Gastrocnemius medialis (tissue), 4 donors: ENCODE results near the gene TMEM14A. TPM values are rescaled to one million over a fixed set of nuclear protein-coding genes. Genes with fewer than 3 reads are reported as not detected.
A peak's percentile ranks its signal among the peaks of the same experiment; 100 is the strongest.

ENCODE experiments used
- ATAC-seq, 2 donors: fragments of 150-250 bp; one replicate each; pipeline ENCODE4 v1.9.1; 2016
- DNase-seq, 2 donors: peaks; one replicate each; pipeline ENCODE4 v3.0.0-alpha.2; 2019
- H3K27ac ChIP-seq, 4 donors: fragments of 200-600 bp; sonication (generic); 1 replicate in 1 of 4; 2 replicates in 3 of 4; pipeline ENCODE4 v1.5.1; 2016 to 2018; ENCODE audit warnings: mild to moderate bottlenecking in 2 of 4, moderate library complexity in 1 of 4
- H3K27me3 ChIP-seq, 3 donors: fragments of 200-600 bp; sonication (generic) in 2 of 3; 1 replicate in 1 of 3; 2 replicates in 2 of 3; pipeline versions ENCODE4 v1.5.1 to v1.6.0; 2016 to 2019; ENCODE audit warnings: mild to moderate bottlenecking in 1 of 3, moderate library complexity in 1 of 3
- H3K36me3 ChIP-seq, 2 donors: fragments of 200-600 bp; sonication (generic) in 1 of 2; one replicate each; pipeline ENCODE4 v1.5.1; 2017 to 2018
- H3K4me1 ChIP-seq, 2 donors: fragments of 200-600 bp; sonication (generic) in 1 of 2; one replicate each; pipeline ENCODE4 v1.5.1; 2016 to 2017; ENCODE audit warnings: mild to moderate bottlenecking in 2 of 2
- H3K4me3 ChIP-seq, 4 donors: fragments of 200-600 bp; sonication (generic) in 3 of 4; 1 replicate in 1 of 4; 2 replicates in 3 of 4; pipeline ENCODE4 v1.5.1; 2016 to 2019; ENCODE audit warnings: mild to moderate bottlenecking in 2 of 4
- H3K9me3 ChIP-seq, 3 donors: fragments of 200-600 bp; sonication (generic) in 2 of 3; 1 replicate in 1 of 3; 2 replicates in 2 of 3; pipeline ENCODE4 v1.5.1; 2016 to 2019
- POLR2A ChIP-seq, 2 donors: fragments of 450-650 bp; IDR thresholded peaks; one replicate each; pipeline ENCODE4 v1.6.1; 2017; ENCODE audit warnings: antibody characterized with exemption in 2 of 2, mild to moderate bottlenecking in 2 of 2, moderate library complexity in 2 of 2
- in situ Hi-C, 4 donors: fragments of 200-750 bp; cut with MboI; loops; one replicate each; pipeline versions ENCODE4 v1.15.0 to v1.8.0; 2017; ENCODE audit warnings: low sequenced_read_pairs in 4 of 4
- intact Hi-C: fragments of 100-400 bp; cut with DNase I; formaldehyde crosslinking; loops from one replicate; pipeline ENCODE4 v1.15.1; 2023; ENCODE audit warnings: low total_unique reads
- total RNA-seq, 4 donors: library from RNA; depleted of rRNA; stranded (reverse); fragments of >200 nt; gene quantifications; one replicate each; pipeline versions ENCODE4 v1.1.0 to v1.2.3, GENCODE V29; 2016
- TF ChIP-seq, protein P1 (sequence below), 5 experiments: fragments of 450-650 bp in 3 of 5; fragments of 200-600 bp in 2 of 5; sonication (generic) in 2 of 5; IDR thresholded peaks in 4 of 5; conservative IDR thresholded peaks in 1 of 5; 1 replicate in 4 of 5; 2 replicates in 1 of 5; pipeline ENCODE4 v1.5.1; 2016 to 2019; ENCODE audit warnings: antibody characterized with exemption in 5 of 5, mild to moderate bottlenecking in 3 of 5, moderate library complexity in 3 of 5

TMEM14A gene, protein sequence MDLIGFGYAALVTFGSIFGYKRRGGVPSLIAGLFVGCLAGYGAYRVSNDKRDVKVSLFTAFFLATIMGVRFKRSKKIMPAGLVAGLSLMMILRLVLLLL
- total RNA-seq = 1 to 10 TPM in 2 of 4 donors, under 1 TPM in 1, not detected in 1; 0.75 to 1.8 (median 1.4) TPM

DNA sequence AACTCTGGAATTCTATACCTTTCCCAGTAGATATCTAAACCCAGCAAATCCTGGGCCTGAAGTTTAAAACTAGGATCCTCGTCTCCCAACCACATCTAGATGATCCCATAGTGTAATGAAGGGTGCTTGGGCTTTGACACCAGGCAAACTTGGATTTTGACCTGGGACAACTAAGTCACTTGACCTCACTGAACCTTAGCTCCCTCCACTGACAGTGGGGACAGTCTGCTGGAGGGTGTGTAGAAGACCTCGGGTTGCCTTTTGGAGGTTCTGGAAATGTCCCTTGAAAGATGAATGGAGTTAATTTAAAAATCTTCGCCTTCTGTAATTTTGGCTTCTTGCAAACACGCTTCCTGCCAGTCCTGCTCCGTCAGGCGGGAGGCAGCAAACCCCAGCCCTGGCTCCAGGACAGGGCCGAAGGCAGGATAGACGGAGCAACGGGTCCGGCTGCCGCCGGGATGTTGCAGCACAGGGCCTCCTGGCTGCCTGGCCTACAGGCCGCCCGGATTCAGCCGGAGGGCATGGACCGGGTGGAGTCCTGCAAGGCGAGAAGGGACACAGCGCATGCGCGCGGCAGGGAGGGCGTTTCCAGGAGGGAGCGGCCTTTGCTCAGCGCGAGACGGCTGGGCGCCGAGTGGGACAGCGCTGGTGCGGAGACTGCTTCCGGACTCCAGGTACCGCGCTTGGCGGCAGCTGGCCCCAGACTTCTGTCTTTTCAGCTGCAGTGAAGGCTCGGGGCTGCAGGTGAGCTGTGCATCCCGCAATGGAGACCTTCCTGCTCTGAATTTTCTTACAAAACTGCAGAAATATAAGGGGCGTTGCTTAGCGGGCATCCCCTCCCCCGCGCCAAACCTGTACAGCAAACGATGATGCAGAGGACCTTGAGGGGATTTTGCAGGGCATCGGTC lies at the start of gene TMEM14A:
TMEM14A (plus strand) TSS at position 612 of the 908 bp plus-strand sequence. CDS start 5,990 bp downstream, outside the sequence.
- intact Hi-C loops (no loop called here), in situ Hi-C loops (loop anchor here in 3 of 4 donors (25.0 kb wide), 1 partner anchor 383 kb away; the partner anchor contains the start of gene MCM3 (in 3 of the 3))
- H3K4me1 ChIP-seq = no peaks in the 10 kb centered on the region
- TF ChIP-seq POLR2A (IDR thresholded peaks at IDR 0.05) = no peak
- TF ChIP-seq, protein P1, sequence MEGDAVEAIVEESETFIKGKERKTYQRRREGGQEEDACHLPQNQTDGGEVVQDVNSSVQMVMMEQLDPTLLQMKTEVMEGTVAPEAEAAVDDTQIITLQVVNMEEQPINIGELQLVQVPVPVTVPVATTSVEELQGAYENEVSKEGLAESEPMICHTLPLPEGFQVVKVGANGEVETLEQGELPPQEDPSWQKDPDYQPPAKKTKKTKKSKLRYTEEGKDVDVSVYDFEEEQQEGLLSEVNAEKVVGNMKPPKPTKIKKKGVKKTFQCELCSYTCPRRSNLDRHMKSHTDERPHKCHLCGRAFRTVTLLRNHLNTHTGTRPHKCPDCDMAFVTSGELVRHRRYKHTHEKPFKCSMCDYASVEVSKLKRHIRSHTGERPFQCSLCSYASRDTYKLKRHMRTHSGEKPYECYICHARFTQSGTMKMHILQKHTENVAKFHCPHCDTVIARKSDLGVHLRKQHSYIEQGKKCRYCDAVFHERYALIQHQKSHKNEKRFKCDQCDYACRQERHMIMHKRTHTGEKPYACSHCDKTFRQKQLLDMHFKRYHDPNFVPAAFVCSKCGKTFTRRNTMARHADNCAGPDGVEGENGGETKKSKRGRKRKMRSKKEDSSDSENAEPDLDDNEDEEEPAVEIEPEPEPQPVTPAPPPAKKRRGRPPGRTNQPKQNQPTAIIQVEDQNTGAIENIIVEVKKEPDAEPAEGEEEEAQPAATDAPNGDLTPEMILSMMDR (IDR thresholded peaks at IDR 0.05 in 4 of 5, conservative IDR thresholded peaks at IDR 0.05 in 1 of 5) = no peak
- DNase-seq = peak; percentile 73 to 83
- H3K4me3 ChIP-seq = peak within 1 kb of the TSS; percentile 63 to 66 (median 64)
- H3K27ac ChIP-seq = peak within 1 kb of the TSS in 2 of 4 donors; percentile 32 to 36
- no peaks in the 10 kb centered on the region for H3K9me3 ChIP-seq
- no peaks in the 10 kb centered on the region for H3K36me3 ChIP-seq
- ATAC-seq = peak; percentile 78 to 96
- H3K27me3 ChIP-seq = no peaks in the 10 kb centered on the region

DNA sequence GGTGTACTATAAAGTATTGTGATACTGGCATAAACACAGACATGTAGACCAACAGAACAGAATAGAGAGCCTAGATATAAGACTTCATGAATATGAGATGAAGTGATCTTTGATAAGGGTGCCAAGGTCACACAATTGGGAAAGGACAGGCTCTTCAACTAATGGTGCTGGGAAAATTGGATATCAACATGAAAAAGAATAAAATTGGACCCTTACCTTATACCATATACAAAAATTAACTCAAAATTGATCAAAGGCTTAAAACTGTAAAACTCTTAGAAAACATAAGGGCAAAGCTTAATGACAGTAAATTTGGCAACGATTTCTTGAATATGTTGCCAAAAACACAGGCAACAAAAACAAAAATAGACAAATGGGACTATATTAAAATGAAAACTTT lies 49.3 kb upstream of the TMEM14A start:
- DNase-seq (no peak), ATAC-seq (no peak)
- intact Hi-C loops (no loop called here), in situ Hi-C loops (no loop called here)
- no peak overlapping the region for H3K4me3 ChIP-seq
- no peaks in the 10 kb centered on the region for H3K4me1 ChIP-seq
- H3K27ac ChIP-seq = no peak overlapping the region
- TF ChIP-seq POLR2A (IDR thresholded peaks at IDR 0.05) = no peak
- TF ChIP-seq, protein P1 (IDR thresholded peaks at IDR 0.05 in 4 of 5, conservative IDR thresholded peaks at IDR 0.05 in 1 of 5) = no peak
- no peaks in the 10 kb centered on the region for H3K27me3 ChIP-seq
- H3K9me3 ChIP-seq = no peaks in the 10 kb centered on the region
- H3K36me3 ChIP-seq = no peaks in the 10 kb centered on the region

DNA sequence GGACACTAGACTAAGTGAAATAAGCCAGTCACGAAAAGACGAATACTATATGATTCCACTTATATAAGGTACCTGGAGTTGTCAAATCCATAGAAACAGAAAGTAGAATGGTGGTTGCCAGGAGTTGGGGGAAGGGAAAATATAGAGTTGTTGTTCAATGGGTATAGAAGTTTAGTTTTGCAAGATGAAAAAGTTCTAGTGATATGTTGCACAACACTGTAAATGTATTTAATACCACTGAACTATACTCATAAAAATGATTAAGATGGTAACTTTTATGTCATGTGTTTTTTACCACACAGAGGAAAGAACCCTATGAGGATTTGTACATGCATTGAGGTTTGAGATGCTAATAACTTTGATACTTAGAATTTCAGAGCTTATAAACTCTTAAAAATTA lies 48.1 kb upstream of the TMEM14A start:
- H3K36me3 ChIP-seq = no peaks in the 10 kb centered on the region
- ATAC-seq (no peak), DNase-seq (no peak)
- no peaks in the 10 kb centered on the region for H3K4me1 ChIP-seq
- no peak for TF ChIP-seq POLR2A (IDR thresholded peaks at IDR 0.05)
- TF ChIP-seq, protein P1 (IDR thresholded peaks at IDR 0.05 in 4 of 5, conservative IDR thresholded peaks at IDR 0.05 in 1 of 5) = no peak
- intact Hi-C loops (no loop called here), in situ Hi-C loops (no loop called here)
- H3K4me3 ChIP-seq = no peak overlapping the region
- H3K27me3 ChIP-seq = no peaks in the 10 kb centered on the region
- no peak overlapping the region for H3K27ac ChIP-seq
- no peaks in the 10 kb centered on the region for H3K9me3 ChIP-seq

DNA sequence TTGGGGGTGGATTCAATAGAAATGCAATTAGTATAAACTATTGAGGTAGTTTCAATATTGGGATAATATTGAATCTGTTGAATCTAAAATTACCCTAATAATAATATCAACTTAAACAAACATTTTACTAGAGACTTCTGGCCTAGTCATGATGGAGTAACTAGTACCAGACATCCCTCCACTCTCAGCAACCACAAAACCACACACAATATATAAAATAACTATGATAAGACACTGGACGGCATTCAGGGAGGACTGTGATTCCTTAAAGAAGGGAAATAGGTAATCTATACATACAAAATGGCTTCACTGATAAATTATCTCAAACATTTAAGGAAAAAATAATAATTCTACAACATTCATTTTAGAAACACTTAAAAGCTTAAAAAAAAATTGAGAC lies 38.9 kb upstream of the TMEM14A start:
- no peaks in the 10 kb centered on the region for H3K9me3 ChIP-seq
- no peak overlapping the region for H3K4me3 ChIP-seq
- DNase-seq (no peak), ATAC-seq (no peak)
- in situ Hi-C loops = no loop called here
- no peaks in the 10 kb centered on the region for H3K4me1 ChIP-seq
- H3K27me3 ChIP-seq = no peaks in the 10 kb centered on the region
- TF ChIP-seq, protein P1 (IDR thresholded peaks at IDR 0.05 in 4 of 5, conservative IDR thresholded peaks at IDR 0.05 in 1 of 5) = no peak
- no peak for TF ChIP-seq POLR2A (IDR thresholded peaks at IDR 0.05)
- no peaks in the 10 kb centered on the region for H3K36me3 ChIP-seq
- H3K27ac ChIP-seq = no peak overlapping the region
- intact Hi-C loops = no loop called here
